Mucosa of descending colon (tissue), 3 donors: ENCODE results near the gene CNOT4. TPM values are rescaled to one million over a fixed set of nuclear protein-coding genes. Genes with fewer than 3 reads are reported as not detected.

Source experiments
- ATAC-seq: fragments of 200-7000 bp; cut with Tn5 transposase; one replicate; pipeline ENCODE4 v1.9.1; 2020; ENCODE audit warnings: mild to moderate bottlenecking, moderate library complexity
- DNase-seq, 3 donors: peaks; one replicate each; pipeline ENCODE4 v3.0.0-alpha.2; 2020
- H3K36me3 ChIP-seq: fragments of 200-600 bp; one replicate; pipeline ENCODE4 v1.8.0; 2021; ENCODE audit warnings: low read depth, mild to moderate bottlenecking
- H3K4me1 ChIP-seq: fragments of 200-600 bp; one replicate; pipeline ENCODE4 v1.8.0; 2021; ENCODE audit warnings: low read depth, mild to moderate bottlenecking
- H3K4me3 ChIP-seq: fragments of 200-600 bp; one replicate; pipeline ENCODE4 v1.8.0; 2021; ENCODE audit warnings: mild to moderate bottlenecking
- H3K9me3 ChIP-seq: fragments of 200-600 bp; one replicate; pipeline ENCODE4 v1.8.0; 2021; ENCODE audit warnings: mild to moderate bottlenecking
- intact Hi-C, 2 donors: fragments of 100-400 bp; cut with DNase I in 1 of 2; cut with micrococcal nuclease in 1 of 2; formaldehyde crosslinking; loops; one replicate each; pipeline versions ENCODE4 v1.11.0 to v1.11.1; 2022; cut with DNase I, micrococcal nuclease
- total RNA-seq, 3 donors: library from RNA; stranded (reverse); fragmentation: NEBNext Ultra II Directional in 2 of 3; extraction: Animal tissue kit (Norgen Biotek cat#: 25700) in 2 of 3; gene quantifications; one replicate each; pipeline versions ENCODE4 v1.2.1 to v1.2.4, GENCODE V29; 2021 to 2023
- TF ChIP-seq, protein P1 (sequence below): fragments of 200-600 bp; IDR thresholded peaks from one replicate; pipeline ENCODE4 v1.8.0; 2022; ENCODE audit warnings: antibody characterized with exemption, mild to moderate bottlenecking
- donor health status: DM: no; HTN: no; CAD: no; lungs with moderate emphysema.
- donor health status: DM: no; HTN: no; CAD: no.
- donor health status: DM: no; HTN: yes; CAD: no.

CNOT4 gene
- total RNA-seq, 3 donors from 2014 or later: 18.3 to 37.2 (median 22.1) TPM

DNA sequence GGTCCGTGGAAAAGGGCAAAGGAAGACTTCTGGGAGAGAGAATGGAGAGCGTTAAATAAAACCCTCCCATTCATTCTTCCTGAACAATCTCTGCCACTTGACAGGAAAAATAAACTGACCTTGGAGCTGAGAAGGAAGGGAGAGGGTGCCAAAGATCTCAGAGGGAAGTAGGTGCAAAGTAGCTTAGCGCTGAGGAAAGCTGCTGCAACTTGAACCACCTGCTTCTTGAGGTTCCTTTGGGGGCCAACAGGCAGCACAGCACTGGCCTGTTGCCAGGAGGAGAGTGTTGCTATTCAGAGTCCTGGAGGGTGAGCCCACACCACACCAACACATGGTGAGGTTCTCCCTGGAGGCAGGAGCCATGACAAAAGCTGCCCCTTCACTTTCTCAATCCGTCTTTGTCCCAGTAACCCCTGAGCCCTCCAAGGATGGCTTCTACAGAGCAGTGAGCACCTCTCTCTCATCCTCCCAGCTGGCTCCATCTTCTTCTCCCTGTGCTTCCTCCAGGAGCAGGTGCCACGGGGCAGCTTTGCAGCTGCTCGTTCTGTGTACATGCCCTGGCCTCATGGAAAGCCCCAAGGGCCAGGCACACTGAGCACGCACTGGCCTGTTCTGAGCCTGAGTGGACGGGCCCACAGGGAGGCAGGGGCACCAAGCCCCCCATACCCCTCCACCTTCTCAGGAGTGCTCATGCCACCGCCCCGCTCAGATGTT, 174.9 kb downstream of the CNOT4 start:
- Histone ChIP-seq H3K9me3 (no peaks in the 10 kb centered on the region), H3K4me3 (no peak overlapping the region), H3K36me3 (no peaks in the 10 kb centered on the region), H3K4me1 (no peaks in the 10 kb centered on the region)
- TF ChIP-seq, protein P1, sequence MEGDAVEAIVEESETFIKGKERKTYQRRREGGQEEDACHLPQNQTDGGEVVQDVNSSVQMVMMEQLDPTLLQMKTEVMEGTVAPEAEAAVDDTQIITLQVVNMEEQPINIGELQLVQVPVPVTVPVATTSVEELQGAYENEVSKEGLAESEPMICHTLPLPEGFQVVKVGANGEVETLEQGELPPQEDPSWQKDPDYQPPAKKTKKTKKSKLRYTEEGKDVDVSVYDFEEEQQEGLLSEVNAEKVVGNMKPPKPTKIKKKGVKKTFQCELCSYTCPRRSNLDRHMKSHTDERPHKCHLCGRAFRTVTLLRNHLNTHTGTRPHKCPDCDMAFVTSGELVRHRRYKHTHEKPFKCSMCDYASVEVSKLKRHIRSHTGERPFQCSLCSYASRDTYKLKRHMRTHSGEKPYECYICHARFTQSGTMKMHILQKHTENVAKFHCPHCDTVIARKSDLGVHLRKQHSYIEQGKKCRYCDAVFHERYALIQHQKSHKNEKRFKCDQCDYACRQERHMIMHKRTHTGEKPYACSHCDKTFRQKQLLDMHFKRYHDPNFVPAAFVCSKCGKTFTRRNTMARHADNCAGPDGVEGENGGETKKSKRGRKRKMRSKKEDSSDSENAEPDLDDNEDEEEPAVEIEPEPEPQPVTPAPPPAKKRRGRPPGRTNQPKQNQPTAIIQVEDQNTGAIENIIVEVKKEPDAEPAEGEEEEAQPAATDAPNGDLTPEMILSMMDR: no peak
- intact Hi-C loops: no loop called here
- no peak for ATAC-seq
- no peak for DNase-seq

DNA sequence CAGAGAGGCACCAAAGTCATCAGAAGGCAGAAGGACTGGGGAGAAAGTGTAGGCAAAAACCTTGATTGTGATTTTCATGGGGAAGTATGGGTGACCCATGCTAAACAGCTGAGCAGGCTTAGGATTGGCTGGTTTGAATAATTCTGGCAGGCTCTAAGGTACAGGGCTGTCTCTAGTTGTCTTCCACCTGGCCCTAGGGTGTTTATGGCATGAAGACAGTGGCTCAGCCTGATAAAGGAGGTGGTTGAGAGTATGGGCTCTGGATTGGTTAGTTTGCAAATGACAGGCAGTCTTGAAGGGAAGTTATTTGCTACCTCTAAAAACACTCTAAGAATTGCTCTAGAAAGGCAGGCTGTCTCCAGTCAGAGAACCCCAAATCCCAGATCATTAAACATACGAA, 176.0 kb downstream of the CNOT4 start:
- H3K36me3 ChIP-seq: no peaks in the 10 kb centered on the region
- intact Hi-C loops: no loop called here
- TF ChIP-seq, protein P1: no peak
- no peak for ATAC-seq
- no peak overlapping the region for H3K4me3 ChIP-seq
- H3K9me3 ChIP-seq: no peaks in the 10 kb centered on the region
- no peaks in the 10 kb centered on the region for H3K4me1 ChIP-seq
- no peak for DNase-seq

- H3K4me1 ChIP-seq: no peaks in the 10 kb centered on the region
- intact Hi-C loops: no loop called here
- DNase-seq (no peak), ATAC-seq (no peak)
- no peak overlapping the region for H3K4me3 ChIP-seq
- H3K36me3 ChIP-seq: no peaks in the 10 kb centered on the region
- H3K9me3 ChIP-seq: no peaks in the 10 kb centered on the region
- TF ChIP-seq, protein P1: no peak
These were observed 176.7 kb downstream of the CNOT4 start for GRCh38 chr7:135333200-135333599.

DNA sequence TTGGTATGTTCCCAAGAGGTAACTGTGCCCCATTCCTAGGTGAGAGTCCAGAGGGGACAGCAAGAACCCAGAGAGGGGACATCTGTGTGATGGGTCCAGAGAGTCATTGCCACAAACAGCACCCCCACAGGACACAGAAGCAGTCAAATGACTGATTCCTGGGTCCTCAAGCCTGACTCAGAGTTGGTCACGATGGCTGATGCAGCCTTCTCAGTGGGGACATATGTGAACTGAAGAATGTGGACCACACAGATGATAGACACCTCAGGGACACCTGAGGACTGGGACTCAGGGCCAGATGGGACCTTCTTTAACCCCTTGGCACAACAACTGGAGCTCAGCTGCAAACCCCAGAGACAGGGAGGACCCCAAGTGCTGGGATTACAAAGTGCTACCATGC, 179.8 kb downstream of the CNOT4 start:
- no peaks in the 10 kb centered on the region for H3K9me3 ChIP-seq
- H3K36me3 ChIP-seq: no peaks in the 10 kb centered on the region
- no peak for DNase-seq
- intact Hi-C loops: no loop called here
- TF ChIP-seq, protein P1: no peak
- no peaks in the 10 kb centered on the region for H3K4me1 ChIP-seq
- H3K4me3 ChIP-seq: no peak overlapping the region
- no peak for ATAC-seq

GRCh38 chr7:135328526-135328925, 181.4 kb downstream of the CNOT4 start:
- DNase-seq: no peak

More at GRCh38 chr7:135328526-135328925, 181.4 kb downstream of the CNOT4 start:
- TF ChIP-seq, protein P1: no peak
- no peak overlapping the region for H3K4me3 ChIP-seq
- no peaks in the 10 kb centered on the region for H3K9me3 ChIP-seq
- no peaks in the 10 kb centered on the region for H3K4me1 ChIP-seq
- no peak for ATAC-seq
- no peaks in the 10 kb centered on the region for H3K36me3 ChIP-seq
- intact Hi-C loops: no loop called here
